HAP-1 (cell line): ENCODE results near the gene KRT72.

Experiments
- DNase-seq, 2 experiments: peaks; one replicate each; pipeline ENCODE4 v3.0.0-alpha.2; 2016 to 2020; ENCODE audit warnings: low spot score in 2 of 2
- H3K27me3 ChIP-seq: fragments of 250-450 bp; sonication (Bioruptor Pico); 2 replicates; pipeline ENCODE4 v1.5.1; 2020; ENCODE audit warnings: low read depth, mild to moderate bottlenecking, moderate library complexity
- H3K36me3 ChIP-seq: fragments of 250-450 bp; sonication (Bioruptor Pico); replicated peaks from 2 replicates; pipeline ENCODE4 v1.5.1; 2020; ENCODE audit warnings: mild to moderate bottlenecking
- H3K4me1 ChIP-seq: fragments of 250-450 bp; sonication (Bioruptor Pico); 2 replicates; pipeline ENCODE4 v1.5.1; 2020; ENCODE audit warnings: mild to moderate bottlenecking
- H3K4me3 ChIP-seq: fragments of 250-450 bp; sonication (Bioruptor Pico); 2 replicates; pipeline ENCODE4 v1.5.1; 2020; ENCODE audit warnings: mild to moderate bottlenecking, moderate library complexity
- H3K9me3 ChIP-seq: fragments of 250-450 bp; sonication (Bioruptor Pico); 2 replicates; pipeline ENCODE4 v1.5.1; 2020; ENCODE audit warnings: mild to moderate bottlenecking, moderate library complexity
- in situ Hi-C: fragments of 300-500 bp; cut with MboI; formaldehyde crosslinking; loops from 3 replicates; pipeline ENCODE4 v1.14.3; 2020; ENCODE audit warnings: low sequenced_read_pairs, inconsistent platforms, mixed read lengths

KRT72 gene

DNA sequence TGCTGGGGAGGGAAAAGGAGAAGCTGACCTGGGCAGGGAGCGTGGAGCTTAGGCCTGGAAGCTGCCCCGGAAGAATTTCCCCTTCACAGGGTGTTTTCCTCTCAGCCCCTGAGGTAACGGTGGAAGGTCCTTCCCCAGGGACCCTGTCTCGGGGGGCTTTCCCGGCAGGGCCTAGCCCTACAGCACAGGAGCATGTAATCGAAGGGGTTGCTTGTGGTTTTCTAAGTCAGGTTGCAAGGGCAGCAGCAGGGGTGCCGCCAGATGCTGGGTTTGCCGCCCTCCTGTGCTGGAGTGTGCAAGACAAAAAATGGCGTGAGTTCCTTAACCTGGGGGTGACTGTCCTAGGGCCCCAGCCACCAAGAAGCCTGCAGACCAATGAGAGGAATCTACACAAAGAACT is 26.0 kb downstream of the KRT72 start:
- Histone ChIP-seq H3K4me1 (no peaks in the 10 kb centered on the region), H3K36me3 (no peaks in the 10 kb centered on the region), H3K27me3 (peaks cover 58% of the 10 kb centered on the region), H3K9me3 (no peaks in the 10 kb centered on the region), H3K4me3 (no peak overlapping the region)
- DNase-seq: no peak
- in situ Hi-C loops: no loop called here

DNA sequence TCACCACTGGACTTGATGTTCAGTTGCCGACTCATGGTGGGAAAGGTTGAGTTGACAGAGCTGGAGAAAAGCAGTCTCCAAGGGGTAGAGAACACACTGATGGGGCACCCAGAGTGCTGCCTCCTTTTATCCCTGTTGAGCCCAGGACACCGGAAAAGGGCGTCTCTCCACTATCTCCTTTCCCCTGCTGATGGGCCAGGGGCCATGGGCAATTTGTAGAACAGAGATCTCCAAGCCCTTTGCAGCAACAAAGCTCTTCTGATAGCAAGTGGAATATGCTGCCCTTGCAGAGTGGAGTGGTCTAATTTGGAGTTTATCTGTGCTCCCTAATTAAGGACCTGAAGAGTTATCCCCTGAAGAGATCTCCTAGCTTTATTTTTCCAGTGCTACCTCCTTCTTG is 27.5 kb downstream of the KRT72 start, which contains the start of gene KRT74:
Gene KRT74, minus strand, starts transcription at position 101 of the 400 bp plus-strand sequence. Its CDS starts 66 bp downstream, at position 35.
- DNase-seq: no peak
- peaks cover 56% of the 10 kb centered on the region for H3K27me3 ChIP-seq
- no peaks in the 10 kb centered on the region for H3K4me1 ChIP-seq
- in situ Hi-C loops: no loop called here
- H3K9me3 ChIP-seq: no peaks in the 10 kb centered on the region
- H3K36me3 ChIP-seq: no peaks in the 10 kb centered on the region
- H3K4me3 ChIP-seq: no peak within 1 kb of the TSS

GRCh38 chr12:52573306-52573705 is 28.0 kb downstream of the KRT72 start:
- in situ Hi-C loops: no loop called here
- H3K27me3 ChIP-seq: peaks cover 52% of the 10 kb centered on the region
- H3K4me3 ChIP-seq: no peak overlapping the region
- DNase-seq: no peak
- H3K4me1 ChIP-seq: no peaks in the 10 kb centered on the region
- no peaks in the 10 kb centered on the region for H3K9me3 ChIP-seq
- no peaks in the 10 kb centered on the region for H3K36me3 ChIP-seq

DNA sequence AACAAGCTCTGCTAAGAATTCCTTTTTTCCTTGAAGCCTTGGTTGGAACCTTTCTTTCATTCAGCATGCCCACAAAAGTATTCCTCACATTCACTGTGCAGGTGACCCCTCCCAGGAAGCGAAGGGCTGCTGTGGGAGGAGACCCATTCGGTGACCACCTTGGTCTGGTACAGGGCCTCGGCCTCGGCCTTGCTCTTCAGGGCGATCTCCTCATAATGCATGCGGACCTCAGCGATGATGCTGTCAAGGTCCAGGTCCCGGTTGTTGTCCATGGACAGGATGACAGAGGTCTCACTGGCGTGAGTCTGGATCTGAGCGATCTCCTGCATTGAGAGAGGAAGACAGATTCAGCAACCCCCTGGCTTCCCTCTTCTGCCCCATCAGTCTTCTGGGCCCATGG is 30.8 kb downstream of the KRT72 start:
- H3K9me3 ChIP-seq: no peaks in the 10 kb centered on the region
- H3K4me3 ChIP-seq: no peak overlapping the region
- H3K36me3 ChIP-seq: no peaks in the 10 kb centered on the region
- in situ Hi-C loops: no loop called here
- H3K4me1 ChIP-seq: no peaks in the 10 kb centered on the region
- peaks cover 44% of the 10 kb centered on the region for H3K27me3 ChIP-seq
- DNase-seq: no peak

DNA sequence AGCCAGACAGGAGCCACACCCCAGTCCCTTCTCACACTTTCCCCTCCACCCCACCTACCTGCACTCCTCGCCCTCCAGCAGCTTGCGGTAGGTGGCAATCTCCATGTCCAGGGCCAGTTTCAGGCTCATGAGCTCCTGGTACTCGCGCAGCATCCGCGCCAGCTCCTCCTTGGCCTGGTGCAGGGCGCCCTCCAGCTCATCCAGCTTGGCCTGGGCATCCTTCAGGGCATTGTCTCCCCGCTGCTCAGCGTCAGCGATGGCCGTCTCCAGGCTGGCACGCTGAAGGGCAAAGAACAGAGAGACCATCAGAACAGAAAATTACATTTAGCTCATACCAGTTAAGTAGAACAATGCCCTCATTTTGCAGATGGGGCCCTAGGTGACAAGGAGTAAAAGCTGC is 33.2 kb downstream of the KRT72 start:
- H3K27me3 ChIP-seq: peaks cover 38% of the 10 kb centered on the region
- in situ Hi-C loops: no loop called here
- H3K4me3 ChIP-seq: no peak overlapping the region
- no peaks in the 10 kb centered on the region for H3K36me3 ChIP-seq
- no peak for DNase-seq
- H3K4me1 ChIP-seq: no peaks in the 10 kb centered on the region
- no peaks in the 10 kb centered on the region for H3K9me3 ChIP-seq

GRCh38 chr12:52566847-52567291 is 34.4 kb downstream of the KRT72 start:
- Histone ChIP-seq H3K4me1 (no peaks in the 10 kb centered on the region), H3K9me3 (no peaks in the 10 kb centered on the region), H3K4me3 (no peak overlapping the region), H3K27me3 (peaks cover 25% of the 10 kb centered on the region), H3K36me3 (no peaks in the 10 kb centered on the region)
- no peak for DNase-seq
- in situ Hi-C loops: no loop called here

DNA sequence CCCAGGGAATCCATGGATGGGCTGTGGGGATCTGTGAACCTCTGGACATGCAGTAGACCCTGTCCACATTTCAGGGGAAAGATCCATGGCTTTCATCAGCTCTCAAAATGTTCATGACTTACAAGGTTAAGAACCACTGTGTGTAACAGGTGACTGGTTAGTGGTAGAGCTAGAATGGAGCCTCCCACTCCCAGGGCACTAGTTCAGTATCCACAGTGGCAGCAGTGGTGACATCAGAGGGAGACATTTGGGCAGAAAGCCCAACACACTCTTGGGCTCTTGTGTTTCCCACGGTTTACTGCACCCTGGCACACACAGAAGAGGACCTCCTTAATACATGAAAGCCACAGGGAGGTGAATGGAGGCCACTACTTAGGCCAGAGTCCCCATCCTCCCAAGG is 36.7 kb downstream of the KRT72 start:
- H3K36me3 ChIP-seq: no peaks in the 10 kb centered on the region
- DNase-seq: no peak
- in situ Hi-C loops: no loop called here
- peaks cover 3% of the 10 kb centered on the region; the same call in 1 of the 2 replicates for H3K27me3 ChIP-seq
- no peaks in the 10 kb centered on the region for H3K9me3 ChIP-seq
- H3K4me1 ChIP-seq: no peaks in the 10 kb centered on the region
- H3K4me3 ChIP-seq: no peak overlapping the region

DNA sequence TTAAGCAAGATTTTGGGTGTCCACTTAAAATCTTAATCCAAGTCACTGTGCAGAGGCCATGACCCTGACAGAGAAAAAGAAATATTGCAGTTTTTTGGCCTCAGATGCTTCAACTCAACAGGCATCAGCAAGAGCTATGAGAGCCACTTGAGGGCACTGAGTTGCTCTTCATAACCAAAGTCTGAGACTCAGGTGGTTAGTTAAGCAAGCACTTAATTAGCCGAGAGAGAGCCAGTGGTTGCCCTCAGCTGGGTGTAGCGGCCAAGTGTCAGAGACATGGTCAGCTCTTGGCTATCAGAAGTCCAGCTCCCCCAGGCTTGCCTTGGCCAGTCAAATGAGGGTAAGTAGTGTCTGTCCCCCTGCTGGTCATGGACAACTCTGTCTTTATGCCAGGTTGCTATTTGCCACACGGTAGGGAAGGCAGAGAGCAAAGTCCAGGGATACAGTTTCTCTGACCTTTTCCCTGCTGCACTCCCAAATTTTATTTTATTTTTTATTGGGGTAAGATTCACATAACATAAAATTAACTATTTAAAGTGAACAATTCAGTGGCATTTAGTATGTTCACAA is 39.3 kb downstream of the KRT72 start:
- peaks cover 5% of the 10 kb centered on the region; the same call in 1 of the 2 replicates for H3K27me3 ChIP-seq
- no peak for DNase-seq
- H3K4me1 ChIP-seq: no peaks in the 10 kb centered on the region
- H3K36me3 ChIP-seq: no peaks in the 10 kb centered on the region
- no peak overlapping the region for H3K4me3 ChIP-seq
- in situ Hi-C loops: no loop called here
- H3K9me3 ChIP-seq: no peaks in the 10 kb centered on the region

DNA sequence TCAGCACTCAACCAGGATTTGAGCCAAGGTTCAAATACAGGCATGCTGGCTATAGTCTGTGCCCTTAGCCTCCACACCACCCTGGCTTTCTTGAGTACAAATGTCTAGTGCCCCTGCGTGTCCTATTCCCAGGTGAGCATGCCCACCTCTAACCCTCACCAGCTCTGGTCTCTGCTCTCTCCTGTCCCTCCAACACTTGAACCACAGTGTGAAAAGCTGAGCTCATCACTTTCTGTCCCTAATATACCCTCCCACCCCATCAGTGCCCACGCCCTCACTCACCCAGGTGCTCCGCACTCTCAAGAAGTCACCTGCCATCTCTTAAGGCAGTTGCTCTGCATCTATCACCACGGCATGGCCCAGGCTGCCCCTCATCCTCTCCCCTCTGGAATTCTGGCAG is 41.3 kb downstream of the KRT72 start:
- H3K4me1 ChIP-seq: no peaks in the 10 kb centered on the region
- DNase-seq: no peak
- no peaks in the 10 kb centered on the region for H3K9me3 ChIP-seq
- peaks cover 14% of the 10 kb centered on the region for H3K27me3 ChIP-seq
- in situ Hi-C loops: no loop called here
- no peaks in the 10 kb centered on the region for H3K36me3 ChIP-seq
- H3K4me3 ChIP-seq: no peak overlapping the region

DNA sequence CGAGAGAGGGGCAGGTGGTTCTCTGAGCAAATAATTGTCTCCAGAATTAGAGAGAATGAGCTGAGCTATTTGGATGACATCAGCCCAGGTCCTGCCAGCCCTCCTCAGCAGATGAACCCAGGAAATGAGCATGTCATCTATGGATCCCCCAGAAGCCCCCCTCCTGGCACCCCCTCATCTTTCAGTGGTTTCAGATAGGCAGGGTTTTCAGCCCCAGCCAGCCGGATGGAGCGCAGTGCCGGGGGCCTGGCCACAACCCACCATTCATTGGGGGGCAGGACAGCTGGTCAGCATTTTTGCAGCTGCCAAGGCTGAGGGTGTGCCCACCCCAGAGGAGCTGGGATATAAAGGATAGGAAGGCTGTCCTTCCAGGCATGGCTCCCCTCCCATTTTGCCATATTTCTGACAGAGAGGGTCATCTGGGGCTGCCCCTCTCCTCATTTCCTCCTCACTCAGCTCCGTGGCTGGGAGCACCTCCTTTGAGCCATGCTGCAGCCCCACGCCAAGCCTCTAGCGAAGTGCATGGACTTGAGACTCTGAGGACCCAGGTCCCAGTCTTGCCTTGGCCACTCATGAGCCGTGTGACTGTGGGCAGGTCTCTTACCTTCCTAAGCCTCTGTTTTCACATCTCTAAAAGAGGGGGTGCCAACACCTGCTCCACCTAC is 42.4 kb downstream of the KRT72 start:
- Histone ChIP-seq H3K4me1 (no peaks in the 10 kb centered on the region), H3K27me3 (peaks cover 19% of the 10 kb centered on the region), H3K36me3 (no peaks in the 10 kb centered on the region), H3K4me3 (no peak overlapping the region), H3K9me3 (no peaks in the 10 kb centered on the region)
- DNase-seq: no peak
- in situ Hi-C loops: no loop called here

DNA sequence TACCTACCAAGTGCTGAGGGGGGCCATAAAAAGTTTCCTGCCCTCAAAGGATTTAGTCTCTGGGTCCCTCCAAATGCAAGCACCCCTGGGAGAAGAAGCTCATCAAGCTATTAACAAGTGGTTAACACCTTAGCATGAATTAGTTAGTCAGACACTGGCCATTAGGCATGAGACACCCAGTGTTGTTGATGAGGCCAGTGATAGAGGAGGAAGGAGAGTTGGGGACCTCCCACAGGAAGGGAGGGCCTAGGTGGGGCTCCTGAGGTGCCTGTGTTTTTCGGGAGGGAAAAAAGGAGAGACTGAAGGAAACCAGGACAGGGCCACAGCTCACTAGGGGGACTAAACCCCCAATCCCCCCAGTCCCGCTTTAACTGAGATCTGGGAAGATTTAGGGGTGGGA is 43.8 kb downstream of the KRT72 start:
- H3K9me3 ChIP-seq: no peaks in the 10 kb centered on the region
- in situ Hi-C loops: no loop called here
- H3K4me1 ChIP-seq: no peaks in the 10 kb centered on the region
- H3K36me3 ChIP-seq: no peaks in the 10 kb centered on the region
- peaks cover 23% of the 10 kb centered on the region for H3K27me3 ChIP-seq
- no peak overlapping the region for H3K4me3 ChIP-seq
- no peak for DNase-seq

- Histone ChIP-seq H3K27me3 (peaks cover 23% of the 10 kb centered on the region), H3K36me3 (no peaks in the 10 kb centered on the region), H3K4me1 (no peaks in the 10 kb centered on the region), H3K9me3 (no peaks in the 10 kb centered on the region), H3K4me3 (no peak overlapping the region)
- in situ Hi-C loops: no loop called here
- no peak for DNase-seq
These were observed 45.7 kb downstream of the KRT72 start for GRCh38 chr12:52555577-52555976.

DNA sequence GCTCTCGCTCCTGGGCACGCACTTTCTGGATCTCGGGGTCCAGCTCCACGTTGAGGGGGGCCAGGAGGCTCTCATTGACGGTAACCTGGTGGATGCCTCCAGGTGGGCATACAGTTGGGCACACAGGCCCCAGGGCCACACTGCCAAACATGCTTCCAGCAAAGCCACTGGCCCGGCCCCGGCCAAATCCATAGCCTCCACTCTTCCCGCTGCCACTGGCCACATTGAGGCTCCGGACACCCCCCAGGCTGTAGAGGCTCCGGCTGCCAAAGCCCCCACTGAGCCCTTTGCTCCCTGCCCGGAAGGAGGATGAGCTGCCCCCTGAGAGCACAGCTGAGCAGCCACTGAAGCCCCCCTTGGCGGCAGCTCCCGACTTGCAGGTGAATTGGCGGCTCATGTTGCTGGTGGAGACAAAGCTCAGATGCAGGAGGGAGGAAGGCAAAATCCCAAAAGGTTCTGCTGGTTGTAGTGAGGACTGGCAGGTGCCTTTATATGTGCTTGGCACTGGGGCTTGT is 48.5 kb downstream of the KRT72 start, which contains the start of gene KRT71:
Gene KRT71, minus strand, starts transcription at position 465 of the 515 bp plus-strand sequence. Its CDS starts 68 bp downstream, at position 397.
- DNase-seq: no peak
- Histone ChIP-seq H3K27me3 (peaks cover 20% of the 10 kb centered on the region), H3K9me3 (no peaks in the 10 kb centered on the region), H3K36me3 (no peaks in the 10 kb centered on the region), H3K4me3 (no peak within 1 kb of the TSS), H3K4me1 (no peaks in the 10 kb centered on the region)
- in situ Hi-C loops: no loop called here

- peaks cover 19% of the 10 kb centered on the region for H3K27me3 ChIP-seq
- H3K9me3 ChIP-seq: no peaks in the 10 kb centered on the region
- no peak overlapping the region for H3K4me3 ChIP-seq
- no peak for DNase-seq
- H3K36me3 ChIP-seq: no peaks in the 10 kb centered on the region
- no peaks in the 10 kb centered on the region for H3K4me1 ChIP-seq
- in situ Hi-C loops: no loop called here
These were observed 49.2 kb downstream of the KRT72 start for GRCh38 chr12:52552055-52552454.
